ENCODE measurements around the gene GDF15. TPM values are rescaled to one million over a fixed set of nuclear protein-coding genes. Genes with fewer than 3 reads are reported as not detected.

GDF15 gene
- total and polyA plus RNA-seq, 2 donors (not counting 3 experiments of a cell fraction or from before 2014, with no cell fraction given), result 165 to 206 TPM

- BruUV-seq (replicated peaks), result no TSS peak
Observed at GRCh38 chr19:18345296-18345695, 40.7 kb upstream of the GDF15 start.

More at GRCh38 chr19:18345296-18345695, 40.7 kb upstream of the GDF15 start:
- dilution Hi-C loops (cut with MboI; ENCODE audit: extremely low pct_ligation_motif_present, low sequenced_read_pairs) (no loop called here), intact Hi-C loops (cut with micrococcal nuclease) (no loop called here)
- no peak overlapping the region for H3K4me2 ChIP-seq (ENCODE audit: insufficient read depth, low read length)
- H3K9ac ChIP-seq (replicated peaks; ENCODE audit: extremely low read depth, insufficient read depth, low read length), result no peak overlapping the region
- POLR2A ChIA-PET, result interaction anchor here (1.0 kb wide), 1 partner anchor 41 kb away, joined by 3 read pairs; the partner anchor contains the start of gene GDF15
- CTCF ChIA-PET, result interaction anchor here (0.7 kb wide), 1 partner anchor 66 kb away, joined by 3 read pairs; no protein-coding TSS in a partner anchor
- no peaks in the 10 kb centered on the region for H3K9me1 ChIP-seq (replicated peaks; ENCODE audit: control insufficient read depth, extremely low read depth, insufficient read depth, low read length)
- H3K36me3 ChIP-seq (ENCODE audit: control insufficient read depth in 2 of 2, extremely low read depth in 1 of 2, insufficient read depth in 2 of 2, low read length in 2 of 2), result no peaks in the 10 kb centered on the region
- peaks cover 7% of the 10 kb centered on the region for H3K4me1 ChIP-seq (ENCODE audit: control insufficient read depth, extremely low read depth, insufficient read depth, low read length)
- H2AFZ ChIP-seq (ENCODE audit: low read depth, low read length), result no peak overlapping the region
- H4K20me1 ChIP-seq (replicated peaks; ENCODE audit: control insufficient read depth, extremely low read depth, insufficient read depth, low read length), result no peaks in the 10 kb centered on the region
- no peaks in the 10 kb centered on the region for H3K9me3 ChIP-seq (replicated peaks; ENCODE audit: control insufficient read depth, insufficient read depth, low read length)
- FAIRE-seq, result no peak
- TF ChIP-seq FOS (IDR thresholded peaks at IDR 0.05; ENCODE audit: borderline replicate concordance, insufficient read depth, low read length), result no peak
- no peak for TF ChIP-seq CTCF (IDR thresholded peaks at IDR 0.05; ENCODE audit: extremely low read depth in 1 of 2, insufficient read depth in 1 of 2, low read depth in 1 of 2, low read length in 2 of 2)
- TF ChIP-seq MYC (IDR thresholded peaks at IDR 0.05; ENCODE audit: low read depth, low read length), result no peak
- TF ChIP-seq JUN (IDR thresholded peaks at IDR 0.05; ENCODE audit: borderline replicate concordance, insufficient read depth, insufficient read length, low read depth), result no peak
- TF ChIP-seq MAX (IDR thresholded peaks at IDR 0.05; ENCODE audit: insufficient read depth, insufficient read length), result no peak
- no peak for TF ChIP-seq POLR2AphosphoS5 (IDR thresholded peaks at IDR 0.05; ENCODE audit: insufficient read depth, low read depth, low read length)
- TF ChIP-seq GATA2 (IDR thresholded peaks at IDR 0.05; ENCODE audit: insufficient read depth, insufficient read length, low read depth, low read length), result no peak
- no peak for TF ChIP-seq EZH2 (IDR thresholded peaks at IDR 0.05; ENCODE audit: borderline replicate concordance, low read depth, low read length, severe bottlenecking)
- no peak overlapping the region for H3K4me3 ChIP-seq (replicated peaks in 1 of 3; ENCODE audit: insufficient read depth in 1 of 3, low read depth in 1 of 3, low read length in 3 of 3)
- no peaks in the 10 kb centered on the region for H3K79me2 ChIP-seq (ENCODE audit: control insufficient read depth, insufficient read depth, low read length)
- H3K27ac ChIP-seq (ENCODE audit: insufficient read depth, low read depth, low read length), result no peak overlapping the region
- DNase-seq (ENCODE audit: low read depth, low spot score), result no peak
- no peaks in the 10 kb centered on the region for H3K27me3 ChIP-seq (ENCODE audit: control insufficient read depth in 2 of 2, insufficient read depth in 2 of 2, low read length in 2 of 2)

All from endothelial cell of umbilical vein (primary cell).